Measurements from ENCODE around the gene THTPA. TPM values are rescaled to one million over a fixed set of nuclear protein-coding genes. Genes with fewer than 3 reads are reported as not detected.

Gene THTPA
- total and polyA plus RNA-seq, 2 of the 13 experiments (the other 11 are each of a cell fraction or from before 2014, with no cell fraction given), result 7.4 to 8.7 TPM

DNA sequence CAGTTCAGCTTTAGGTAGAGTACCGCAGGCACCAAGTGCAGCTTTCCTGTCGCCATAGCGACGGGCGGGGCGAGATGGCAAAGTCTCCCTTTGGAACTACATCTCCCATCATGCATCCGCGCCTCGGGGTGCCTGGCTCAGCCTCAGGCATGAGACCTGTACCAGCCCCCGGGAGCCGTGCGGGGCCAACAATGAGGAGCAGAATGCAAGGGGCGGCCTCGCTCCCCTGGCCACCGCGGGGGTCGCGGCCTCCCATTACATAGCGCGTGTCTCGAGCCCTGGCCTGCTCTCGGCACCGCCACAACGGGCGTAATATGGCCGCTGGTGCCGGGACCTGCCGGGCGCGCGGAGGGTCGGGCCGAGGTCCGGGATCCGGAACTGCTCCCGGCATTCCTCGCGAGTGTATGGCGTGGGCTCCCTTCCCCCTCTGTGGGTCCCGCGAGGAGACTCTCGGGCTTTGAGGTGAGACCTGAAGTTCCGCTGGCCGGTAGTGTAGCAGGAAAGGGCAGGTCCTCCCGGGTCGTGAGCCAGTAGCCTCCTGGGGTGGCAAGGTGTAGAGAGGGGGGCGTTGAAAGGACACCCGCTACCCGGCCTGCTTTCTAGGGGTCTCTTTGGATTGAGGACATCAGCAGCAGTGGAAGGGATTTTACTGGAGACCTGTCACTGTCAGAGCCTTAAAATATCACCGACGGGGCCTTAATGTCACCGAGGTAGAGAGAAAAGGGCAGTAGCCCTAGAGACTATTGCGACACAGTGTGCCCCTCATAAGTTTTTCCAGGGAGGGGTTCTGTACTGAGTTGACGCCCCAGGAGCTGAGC, at the start of gene THTPA (continued):
- TF ChIP-seq POLR2G (IDR thresholded peaks at IDR 0.05; ENCODE audit: low read depth, low read length) (peak; percentile 98), CBX5 (CRISPR knock-in tag; IDR thresholded peaks at IDR 0.05; ENCODE audit: borderline replicate concordance) (peak; percentile 99), ZMAT3 (CRISPR knock-in tag; conservative IDR thresholded peaks at IDR 0.05) (peak; percentile 99), ZNF430 (CRISPR knock-in tag; IDR thresholded peaks at IDR 0.05) (peak; percentile 99), CC2D1A (CRISPR knock-in tag; IDR thresholded peaks at IDR 0.05) (0 out of 2 replicates have a peak, but pooled peaks have one; percentile 91), KLF6 (CRISPR knock-in tag; IDR thresholded peaks at IDR 0.05) (peak; percentile 99), TCF12 (IDR thresholded peaks at IDR 0.05) (no peak), TCF12 (CRISPR knock-in tag; IDR thresholded peaks at IDR 0.05) (peak; percentile 85; the same call in 1 of the 2 replicates), DNMT3B (CRISPR knock-in tag; conservative IDR thresholded peaks at IDR 0.05) (peak; percentile 65; the same call in 1 of the 2 replicates), NFE2L1 (CRISPR knock-in tag; IDR thresholded peaks at IDR 0.05; ENCODE audit: borderline replicate concordance) (peak; percentile 74; the same call in 1 of the 2 replicates), ZNF251 (CRISPR knock-in tag; IDR thresholded peaks at IDR 0.05) (peak; percentile 87; the same call in 1 of the 2 replicates), KAT2B (IDR thresholded peaks at IDR 0.05; ENCODE audit: borderline replicate concordance, low read depth, low read length) (0 out of 2 replicates have a peak, but pooled peaks have one; percentile 9), ZNF878 (CRISPR knock-in tag; IDR thresholded peaks at IDR 0.05) (no peak), ZFY (CRISPR knock-in tag; IDR thresholded peaks at IDR 0.05) (peak; percentile 100), AGO1 (IDR thresholded peaks at IDR 0.05; ENCODE audit: low read depth, low read length, poor library complexity, severe bottlenecking) (peak; percentile 91), RARG (CRISPR knock-in tag; IDR thresholded peaks at IDR 0.05; ENCODE audit: low read depth) (no peak), ZFP1 (CRISPR knock-in tag; IDR thresholded peaks at IDR 0.05) (peak; percentile 96), KLF16 (CRISPR knock-in tag; IDR thresholded peaks at IDR 0.05) (peak; percentile 82 to 99; a peak in 2 of 4 replicates), YEATS2 (CRISPR knock-in tag; IDR thresholded peaks at IDR 0.05; ENCODE audit: borderline replicate concordance) (peak; percentile 99), ZNF207 (IDR thresholded peaks at IDR 0.05; ENCODE audit: borderline replicate concordance) (no peak)
- TF ChIP-seq, protein P1, sequence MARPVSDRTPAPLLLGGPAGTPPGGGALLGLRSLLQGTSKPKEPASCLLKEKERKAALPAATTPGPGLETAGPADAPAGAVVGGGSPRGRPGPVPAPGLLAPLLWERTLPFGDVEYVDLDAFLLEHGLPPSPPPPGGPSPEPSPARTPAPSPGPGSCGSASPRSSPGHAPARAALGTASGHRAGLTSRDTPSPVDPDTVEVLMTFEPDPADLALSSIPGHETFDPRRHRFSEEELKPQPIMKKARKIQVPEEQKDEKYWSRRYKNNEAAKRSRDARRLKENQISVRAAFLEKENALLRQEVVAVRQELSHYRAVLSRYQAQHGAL (CRISPR knock-in tag; IDR thresholded peaks at IDR 0.05; ENCODE audit: not compliant biosample characterization), result peak; percentile 92
- TF ChIP-seq, protein P2, sequence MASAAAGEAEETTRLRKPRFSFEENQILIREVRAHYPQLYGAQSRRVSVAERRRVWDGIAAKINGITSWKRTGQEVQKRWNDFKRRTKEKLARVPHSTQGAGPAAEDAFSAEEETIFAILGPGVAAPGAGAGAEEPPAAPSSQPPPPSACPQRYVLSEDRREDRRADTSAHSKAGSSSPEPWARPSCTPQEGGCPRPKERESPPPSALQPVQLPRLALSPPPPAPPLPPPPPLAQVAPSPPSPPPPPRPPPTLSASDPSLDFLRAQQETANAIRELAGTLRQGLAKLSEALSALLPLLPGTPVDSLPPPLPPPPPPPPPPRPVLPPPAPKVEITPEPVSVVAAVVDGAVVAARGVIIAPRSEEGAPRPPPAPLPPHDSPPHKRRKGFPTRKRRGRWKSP (CRISPR knock-in tag; IDR thresholded peaks at IDR 0.05), result no peak
- TF ChIP-seq, protein P3, sequence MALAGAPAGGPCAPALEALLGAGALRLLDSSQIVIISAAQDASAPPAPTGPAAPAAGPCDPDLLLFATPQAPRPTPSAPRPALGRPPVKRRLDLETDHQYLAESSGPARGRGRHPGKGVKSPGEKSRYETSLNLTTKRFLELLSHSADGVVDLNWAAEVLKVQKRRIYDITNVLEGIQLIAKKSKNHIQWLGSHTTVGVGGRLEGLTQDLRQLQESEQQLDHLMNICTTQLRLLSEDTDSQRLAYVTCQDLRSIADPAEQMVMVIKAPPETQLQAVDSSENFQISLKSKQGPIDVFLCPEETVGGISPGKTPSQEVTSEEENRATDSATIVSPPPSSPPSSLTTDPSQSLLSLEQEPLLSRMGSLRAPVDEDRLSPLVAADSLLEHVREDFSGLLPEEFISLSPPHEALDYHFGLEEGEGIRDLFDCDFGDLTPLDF (CRISPR knock-in tag; IDR thresholded peaks at IDR 0.05), result peak; percentile 96
- TF ChIP-seq, protein P4, sequence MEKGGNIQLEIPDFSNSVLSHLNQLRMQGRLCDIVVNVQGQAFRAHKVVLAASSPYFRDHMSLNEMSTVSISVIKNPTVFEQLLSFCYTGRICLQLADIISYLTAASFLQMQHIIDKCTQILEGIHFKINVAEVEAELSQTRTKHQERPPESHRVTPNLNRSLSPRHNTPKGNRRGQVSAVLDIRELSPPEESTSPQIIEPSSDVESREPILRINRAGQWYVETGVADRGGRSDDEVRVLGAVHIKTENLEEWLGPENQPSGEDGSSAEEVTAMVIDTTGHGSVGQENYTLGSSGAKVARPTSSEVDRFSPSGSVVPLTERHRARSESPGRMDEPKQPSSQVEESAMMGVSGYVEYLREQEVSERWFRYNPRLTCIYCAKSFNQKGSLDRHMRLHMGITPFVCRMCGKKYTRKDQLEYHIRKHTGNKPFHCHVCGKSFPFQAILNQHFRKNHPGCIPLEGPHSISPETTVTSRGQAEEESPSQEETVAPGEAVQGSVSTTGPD (CRISPR knock-in tag; IDR thresholded peaks at IDR 0.05), result peak; percentile 91
- TF ChIP-seq, protein P5, sequence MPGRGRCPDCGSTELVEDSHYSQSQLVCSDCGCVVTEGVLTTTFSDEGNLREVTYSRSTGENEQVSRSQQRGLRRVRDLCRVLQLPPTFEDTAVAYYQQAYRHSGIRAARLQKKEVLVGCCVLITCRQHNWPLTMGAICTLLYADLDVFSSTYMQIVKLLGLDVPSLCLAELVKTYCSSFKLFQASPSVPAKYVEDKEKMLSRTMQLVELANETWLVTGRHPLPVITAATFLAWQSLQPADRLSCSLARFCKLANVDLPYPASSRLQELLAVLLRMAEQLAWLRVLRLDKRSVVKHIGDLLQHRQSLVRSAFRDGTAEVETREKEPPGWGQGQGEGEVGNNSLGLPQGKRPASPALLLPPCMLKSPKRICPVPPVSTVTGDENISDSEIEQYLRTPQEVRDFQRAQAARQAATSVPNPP (CRISPR knock-in tag; IDR thresholded peaks at IDR 0.05), result peak; percentile 68; the same call in 1 of the 2 replicates

All from HepG2 (cell line).